Calu3 (cell line): ENCODE data around the gene DNAJB5. TPM values are rescaled to one million over a fixed set of nuclear protein-coding genes. Genes with fewer than 3 reads are reported as not detected.

Experiments used
- BruUV-seq: library from RNA; stranded (reverse); fragments of 400-500 nt; replicated peaks from 2 replicates; lab custom pipeline; 2021; lab: Mats Ljungman, UMichigan
- CTCF ChIA-PET: fragments of 300-600 bp; sonication (Branson Sonifier 250); formaldehyde crosslinking; loops from one replicate; lab custom pipeline; 2022; ENCODE audit warnings: antibody characterized with exemption; lab: Charles Lee
- DNase-seq: peaks from one replicate; pipeline ENCODE4 v3.0.0; 2022
- H3K27ac Mint-ChIP-seq: one replicate; pipeline ENCODE4 v1.8.0; 2022; ENCODE audit warnings: mixed read lengths; ENCODE audit not compliant: unreplicated experiment
- H3K27me3 Mint-ChIP-seq: one replicate; pipeline ENCODE4 v1.8.0; 2022; ENCODE audit warnings: mixed read lengths; ENCODE audit not compliant: unreplicated experiment
- H3K36me3 Mint-ChIP-seq: one replicate; pipeline ENCODE4 v1.8.0; 2022; ENCODE audit warnings: mild to moderate bottlenecking, moderate library complexity, mixed read lengths; ENCODE audit not compliant: insufficient read depth, unreplicated experiment
- H3K4me1 Mint-ChIP-seq: one replicate; pipeline ENCODE4 v1.8.0; 2022; ENCODE audit warnings: mild to moderate bottlenecking, low read depth, mixed read lengths; ENCODE audit not compliant: unreplicated experiment
- H3K4me3 Mint-ChIP-seq: one replicate; pipeline ENCODE4 v1.8.0; 2022; ENCODE audit warnings: mild to moderate bottlenecking, low read depth, moderate library complexity, mixed read lengths; ENCODE audit not compliant: unreplicated experiment
- H3K9me3 Mint-ChIP-seq: one replicate; pipeline ENCODE4 v1.8.0; 2022; ENCODE audit warnings: low read depth, mixed read lengths; ENCODE audit not compliant: unreplicated experiment
- intact Hi-C: fragments of 100-400 bp; cut with micrococcal nuclease; formaldehyde crosslinking; loops from one replicate; pipeline ENCODE4 v1.10.0; 2022; ENCODE audit not compliant: unreplicated experiment
- total RNA-seq: library from RNA; stranded (reverse); gene quantifications from 2 replicates; pipeline ENCODE4 v1.2.3, GENCODE V29; 2022
- TF ChIP-seq, protein P1 (sequence below): fragments of 200-600 bp; IDR thresholded peaks from one replicate; pipeline ENCODE4 v1.8.0; 2022; ENCODE audit warnings: antibody characterized with exemption; ENCODE audit not compliant: unreplicated experiment

The DNAJB5 gene
- total RNA-seq, 1 experiment from 2014 or later = 3.1 TPM

DNA sequence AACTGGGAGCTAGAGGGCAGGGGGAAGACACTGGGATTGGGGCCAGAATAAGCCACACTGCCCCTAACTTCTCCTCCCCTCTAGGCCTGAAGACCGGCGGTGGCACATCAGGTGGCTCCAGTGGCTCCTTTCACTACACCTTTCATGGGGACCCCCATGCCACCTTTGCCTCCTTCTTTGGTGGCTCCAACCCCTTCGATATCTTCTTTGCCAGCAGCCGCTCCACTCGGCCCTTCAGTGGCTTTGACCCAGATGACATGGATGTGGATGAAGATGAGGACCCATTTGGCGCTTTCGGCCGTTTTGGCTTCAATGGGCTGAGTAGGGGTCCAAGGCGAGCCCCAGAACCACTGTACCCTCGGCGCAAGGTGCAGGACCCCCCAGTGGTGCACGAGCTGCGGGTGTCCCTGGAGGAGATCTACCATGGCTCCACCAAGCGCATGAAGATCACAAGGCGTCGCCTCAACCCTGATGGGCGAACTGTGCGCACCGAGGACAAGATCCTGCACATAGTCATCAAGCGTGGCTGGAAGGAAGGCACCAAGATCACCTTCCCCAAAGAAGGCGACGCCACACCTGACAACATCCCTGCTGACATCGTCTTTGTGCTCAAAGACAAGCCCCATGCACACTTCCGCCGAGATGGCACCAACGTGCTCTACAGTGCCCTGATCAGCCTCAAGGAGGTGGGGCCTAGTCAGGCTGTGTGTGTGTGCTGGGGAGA, 6.8 kb downstream of the DNAJB5 start:
- intact Hi-C loops = no loop called here
- BruUV-seq = no TSS peak
- TF ChIP-seq, protein P1, sequence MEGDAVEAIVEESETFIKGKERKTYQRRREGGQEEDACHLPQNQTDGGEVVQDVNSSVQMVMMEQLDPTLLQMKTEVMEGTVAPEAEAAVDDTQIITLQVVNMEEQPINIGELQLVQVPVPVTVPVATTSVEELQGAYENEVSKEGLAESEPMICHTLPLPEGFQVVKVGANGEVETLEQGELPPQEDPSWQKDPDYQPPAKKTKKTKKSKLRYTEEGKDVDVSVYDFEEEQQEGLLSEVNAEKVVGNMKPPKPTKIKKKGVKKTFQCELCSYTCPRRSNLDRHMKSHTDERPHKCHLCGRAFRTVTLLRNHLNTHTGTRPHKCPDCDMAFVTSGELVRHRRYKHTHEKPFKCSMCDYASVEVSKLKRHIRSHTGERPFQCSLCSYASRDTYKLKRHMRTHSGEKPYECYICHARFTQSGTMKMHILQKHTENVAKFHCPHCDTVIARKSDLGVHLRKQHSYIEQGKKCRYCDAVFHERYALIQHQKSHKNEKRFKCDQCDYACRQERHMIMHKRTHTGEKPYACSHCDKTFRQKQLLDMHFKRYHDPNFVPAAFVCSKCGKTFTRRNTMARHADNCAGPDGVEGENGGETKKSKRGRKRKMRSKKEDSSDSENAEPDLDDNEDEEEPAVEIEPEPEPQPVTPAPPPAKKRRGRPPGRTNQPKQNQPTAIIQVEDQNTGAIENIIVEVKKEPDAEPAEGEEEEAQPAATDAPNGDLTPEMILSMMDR = no peak
- CTCF ChIA-PET = no interaction called here
- no peaks in the 10 kb centered on the region for H3K27me3 Mint-ChIP-seq
- peaks cover 28% of the 10 kb centered on the region for H3K36me3 Mint-ChIP-seq
- no peak overlapping the region for H3K27ac Mint-ChIP-seq
- no peak overlapping the region for H3K4me3 Mint-ChIP-seq
- DNase-seq = no peak
- no peaks in the 10 kb centered on the region for H3K9me3 Mint-ChIP-seq
- peaks cover 8% of the 10 kb centered on the region for H3K4me1 Mint-ChIP-seq

DNA sequence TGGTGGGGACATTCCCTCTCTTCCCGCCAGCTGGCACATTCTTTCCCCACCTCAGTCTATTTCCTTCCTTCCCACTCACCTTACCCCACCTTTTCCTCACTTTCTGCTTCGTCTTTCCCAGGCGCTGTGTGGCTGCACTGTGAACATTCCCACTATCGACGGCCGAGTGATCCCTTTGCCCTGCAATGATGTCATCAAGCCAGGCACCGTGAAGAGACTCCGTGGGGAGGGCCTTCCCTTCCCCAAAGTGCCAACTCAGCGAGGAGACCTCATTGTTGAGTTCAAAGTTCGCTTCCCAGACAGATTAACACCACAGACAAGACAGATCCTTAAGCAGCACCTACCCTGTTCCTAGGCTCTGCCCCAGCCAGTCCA, 7.3 kb downstream of the DNAJB5 start:
- TF ChIP-seq, protein P1 = no peak
- Mint-ChIP-seq H3K4me3 (no peak overlapping the region), H3K27ac (no peak overlapping the region), H3K4me1 (peaks cover 8% of the 10 kb centered on the region), H3K27me3 (no peaks in the 10 kb centered on the region), H3K36me3 (peaks cover 28% of the 10 kb centered on the region), H3K9me3 (no peaks in the 10 kb centered on the region)
- BruUV-seq = no TSS peak
- CTCF ChIA-PET = no interaction called here
- intact Hi-C loops = no loop called here
- no peak for DNase-seq

DNA sequence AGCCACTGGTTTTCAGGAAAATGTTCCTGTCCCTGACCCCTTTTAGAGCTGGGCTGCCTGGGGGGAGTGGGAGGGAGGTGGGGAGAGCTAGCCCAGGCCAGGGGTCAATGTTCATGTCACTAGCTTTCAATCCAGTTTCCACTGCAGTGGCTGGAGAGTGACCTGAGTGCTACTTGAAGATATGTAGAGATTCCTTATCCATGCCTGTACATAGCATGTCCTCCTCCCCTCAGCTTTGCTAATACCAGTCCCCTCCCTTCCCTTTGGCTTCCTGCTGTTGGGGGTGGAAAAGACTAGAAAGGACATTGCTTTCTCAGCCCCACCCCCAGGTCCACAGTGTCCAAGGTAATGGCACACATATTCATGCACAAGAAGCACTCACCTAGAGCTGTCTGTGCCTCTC, 7.8 kb downstream of the DNAJB5 start:
- no peak for DNase-seq
- CTCF ChIA-PET = interaction anchor here (0.9 kb wide), 1 partner anchor 54 kb away, joined by 4 read pairs; no protein-coding TSS in a partner anchor
- no TSS peak for BruUV-seq
- Mint-ChIP-seq H3K27me3 (no peaks in the 10 kb centered on the region), H3K4me3 (no peak overlapping the region), H3K4me1 (peaks cover 8% of the 10 kb centered on the region), H3K9me3 (no peaks in the 10 kb centered on the region), H3K27ac (no peak overlapping the region), H3K36me3 (peaks cover 28% of the 10 kb centered on the region)
- intact Hi-C loops = no loop called here
- TF ChIP-seq, protein P1 = no peak

DNA sequence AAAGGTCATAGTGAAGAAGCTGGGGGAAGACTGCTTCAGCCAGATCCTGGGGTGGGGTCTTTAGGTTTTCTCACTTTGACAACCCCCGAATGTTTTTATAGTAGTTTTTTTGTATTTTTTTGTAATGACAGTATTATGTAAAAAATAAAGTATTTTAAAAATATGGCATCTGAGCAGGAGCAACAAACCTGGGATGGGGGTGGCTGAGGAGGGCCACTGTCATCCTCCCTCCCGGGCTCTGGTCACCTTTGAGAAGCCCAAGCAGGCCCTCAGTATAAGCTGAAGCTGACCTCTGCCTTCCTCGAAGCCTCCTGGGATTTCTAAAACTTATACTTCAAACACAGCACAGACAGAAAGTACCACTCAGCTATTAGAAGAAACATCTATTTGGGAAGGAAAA, 8.7 kb downstream of the DNAJB5 start:
- intact Hi-C loops = no loop called here
- Mint-ChIP-seq H3K4me3 (no peak overlapping the region), H3K27ac (no peak overlapping the region), H3K27me3 (no peaks in the 10 kb centered on the region), H3K9me3 (no peaks in the 10 kb centered on the region), H3K4me1 (peaks cover 1% of the 10 kb centered on the region), H3K36me3 (peaks cover 23% of the 10 kb centered on the region)
- CTCF ChIA-PET = interaction anchor here (0.7 to 0.9 kb wide), 2 partner anchors 46 to 53 kb away, joined by 4 to 9 read pairs; no protein-coding TSS in a partner anchor
- BruUV-seq = no TSS peak
- no peak for DNase-seq
- TF ChIP-seq, protein P1 = no peak
